Measurements from ENCODE around the gene WNT11. TPM values are rescaled to one million over a fixed set of nuclear protein-coding genes. Genes with fewer than 3 reads are reported as not detected.

WNT11 gene
- polyA plus RNA-seq, 1 donor from 2014 or later: 2.3 TPM

GRCh38 chr11:76234416-76235232 lies 28.3 kb upstream of the WNT11 start:
- Histone ChIP-seq H3K9me3 (ENCODE audit: low read length) (no peaks in the 10 kb centered on the region), H3K9ac (ENCODE audit: low read length) (peak overlapping the region; percentile 77), H3K27ac (ENCODE audit: low read length) (peak overlapping the region; percentile 82), H3K4me3 (ENCODE audit: low read length) (peak overlapping the region; percentile 82), H4K20me1 (ENCODE audit: insufficient read depth) (no peaks in the 10 kb centered on the region), H3K4me2 (ENCODE audit: low read length) (peak overlapping the region; percentile 65), H3F3A (ENCODE audit: insufficient read depth, low read length, poor library complexity, severe bottlenecking) (no peaks in the 10 kb centered on the region), H2AFZ (ENCODE audit: low read depth, low read length) (peak overlapping the region; percentile 71), H3K36me3 (ENCODE audit: insufficient read depth, low read length) (no peaks in the 10 kb centered on the region), H3K79me2 (replicated peaks; ENCODE audit: insufficient read depth, low read length) (no peaks in the 10 kb centered on the region), H3K9me2 (ENCODE audit: insufficient read depth, low read length) (no peaks in the 10 kb centered on the region), H3K27me3 (ENCODE audit: insufficient read depth, low read depth, low read length) (no peaks in the 10 kb centered on the region)
- TF ChIP-seq MXI1 (conservative IDR thresholded peaks at IDR 0.05; ENCODE audit: poor library complexity, severe bottlenecking) (no peak), EP300 (conservative IDR thresholded peaks at IDR 0.05; ENCODE audit: poor library complexity, severe bottlenecking) (no peak), EZH2 (IDR thresholded peaks at IDR 0.05; ENCODE audit: borderline replicate concordance, insufficient read depth, low read length, poor library complexity, severe bottlenecking) (no peak), SMC3 (conservative IDR thresholded peaks at IDR 0.05; ENCODE audit: poor library complexity) (no peak), POLR2AphosphoS5 (IDR thresholded peaks at IDR 0.05) (no peak)

- H3K79me2 ChIP-seq (replicated peaks; ENCODE audit: insufficient read depth, low read length): no peaks in the 10 kb centered on the region
- H3K27ac ChIP-seq (ENCODE audit: low read length): no peak overlapping the region
- peak overlapping the region; percentile 82 for H3K4me3 ChIP-seq (ENCODE audit: low read length)
- peak overlapping the region; percentile 77 for H3K9ac ChIP-seq (ENCODE audit: low read length)
- H3K9me2 ChIP-seq (ENCODE audit: insufficient read depth, low read length): no peaks in the 10 kb centered on the region
- no peaks in the 10 kb centered on the region for H4K20me1 ChIP-seq (ENCODE audit: insufficient read depth)
- peak overlapping the region; percentile 65 for H3K4me2 ChIP-seq (ENCODE audit: low read length)
- no peak for TF ChIP-seq CTCF (IDR thresholded peaks at IDR 0.05; ENCODE audit: poor library complexity, severe bottlenecking)
- TF ChIP-seq MXI1 (conservative IDR thresholded peaks at IDR 0.05; ENCODE audit: poor library complexity, severe bottlenecking): no peak
- no peak for TF ChIP-seq SMC3 (conservative IDR thresholded peaks at IDR 0.05; ENCODE audit: poor library complexity)
- TF ChIP-seq REST (IDR thresholded peaks at IDR 0.05; ENCODE audit: borderline replicate concordance): no peak
- no peak for TF ChIP-seq TAF1 (IDR thresholded peaks at IDR 0.05; ENCODE audit: low read depth)
- no peak for TF ChIP-seq POLR2AphosphoS5 (IDR thresholded peaks at IDR 0.05)
- no peak for TF ChIP-seq EZH2 (IDR thresholded peaks at IDR 0.05; ENCODE audit: borderline replicate concordance, insufficient read depth, low read length, poor library complexity, severe bottlenecking)
- TF ChIP-seq EP300 (conservative IDR thresholded peaks at IDR 0.05; ENCODE audit: poor library complexity, severe bottlenecking): no peak
- no peak for TF ChIP-seq RAD21 (conservative IDR thresholded peaks at IDR 0.05)
- no peaks in the 10 kb centered on the region for H3K9me3 ChIP-seq (ENCODE audit: low read length)
- H3K36me3 ChIP-seq (ENCODE audit: insufficient read depth, low read length): no peaks in the 10 kb centered on the region
- H2AFZ ChIP-seq (ENCODE audit: low read depth, low read length): no peak overlapping the region
- H3K27me3 ChIP-seq (ENCODE audit: insufficient read depth, low read depth, low read length): no peaks in the 10 kb centered on the region
- no peaks in the 10 kb centered on the region for H3F3A ChIP-seq (ENCODE audit: insufficient read depth, low read length, poor library complexity, severe bottlenecking)
Observed at GRCh38 chr11:76234021-76234415, 27.7 kb upstream of the WNT11 start.
